Measurements from ENCODE around the gene SS18.

The SS18 gene

GRCh38 chr18:26082475-26082874 lies 7.9 kb downstream of the SS18 start:
- DNase-seq (ENCODE audit: low read depth), result no peak
- in situ Hi-C loops (cut with HindIII; ENCODE audit: low sequenced_read_pairs), result no loop called here
- H3K4me3 ChIP-seq (ENCODE audit: low read depth, low read length), result no peak overlapping the region
- TF ChIP-seq CTCF (IDR thresholded peaks at IDR 0.05; ENCODE audit: low read depth, low read length, missing control alignments), result no peak

- in situ Hi-C loops (cut with HindIII; ENCODE audit: low sequenced_read_pairs), result loop anchor here (5.0 kb wide), 1 partner anchor 37 kb away; no protein-coding TSS in a partner anchor
- no peak for TF ChIP-seq CTCF (IDR thresholded peaks at IDR 0.05; ENCODE audit: low read depth, low read length, missing control alignments)
- no peak overlapping the region for H3K4me3 ChIP-seq (ENCODE audit: low read depth, low read length)
- no peak for DNase-seq (ENCODE audit: low read depth)
Measured at GRCh38 chr18:26074246-26074645, 16.2 kb downstream of the SS18 start.

GRCh38 chr18:26073758-26074157 lies 16.7 kb downstream of the SS18 start:
- in situ Hi-C loops (cut with HindIII; ENCODE audit: low sequenced_read_pairs), result loop anchor here (5.0 kb wide), 1 partner anchor 36 kb away; no protein-coding TSS in a partner anchor
- DNase-seq (ENCODE audit: low read depth), result no peak
- TF ChIP-seq CTCF (IDR thresholded peaks at IDR 0.05; ENCODE audit: low read depth, low read length, missing control alignments), result no peak
- no peak overlapping the region for H3K4me3 ChIP-seq (ENCODE audit: low read depth, low read length)

GRCh38 chr18:26071725-26072124 lies 18.7 kb downstream of the SS18 start:
- in situ Hi-C loops (cut with HindIII; ENCODE audit: low sequenced_read_pairs), result loop anchor here (5.0 kb wide), 1 partner anchor 34 kb away; no protein-coding TSS in a partner anchor

GRCh38 chr18:26071020-26071419 lies 19.4 kb downstream of the SS18 start:
- in situ Hi-C loops (cut with HindIII; ENCODE audit: low sequenced_read_pairs), result loop anchor here (5.0 kb wide), 1 partner anchor 34 kb away; no protein-coding TSS in a partner anchor
- no peak for DNase-seq (ENCODE audit: low read depth)
- H3K4me3 ChIP-seq (ENCODE audit: low read depth, low read length), result no peak overlapping the region
- TF ChIP-seq CTCF (IDR thresholded peaks at IDR 0.05; ENCODE audit: low read depth, low read length, missing control alignments), result no peak

More at GRCh38 chr18:26071725-26072124, 18.7 kb downstream of the SS18 start:
- no peak for TF ChIP-seq CTCF (IDR thresholded peaks at IDR 0.05; ENCODE audit: low read depth, low read length, missing control alignments)
- H3K4me3 ChIP-seq (ENCODE audit: low read depth, low read length), result no peak overlapping the region
- no peak for DNase-seq (ENCODE audit: low read depth)

GRCh38 chr18:26059357-26059756 lies 31.1 kb downstream of the SS18 start:
- in situ Hi-C loops (cut with HindIII; ENCODE audit: low sequenced_read_pairs), result no loop called here
- no peak for TF ChIP-seq CTCF (IDR thresholded peaks at IDR 0.05; ENCODE audit: low read depth, low read length, missing control alignments)
- H3K4me3 ChIP-seq (ENCODE audit: low read depth, low read length), result no peak overlapping the region
- no peak for DNase-seq (ENCODE audit: low read depth)

Measured in astrocyte of the cerebellum (primary cell).